K562 (cell line): Measurements from ENCODE around the gene GNAT2.
A peak's percentile ranks its signal among the peaks of the same experiment; 100 is the strongest.

Experiments used
- ATF7 ChIP-seq: fragments of 450-650 bp; IDR thresholded peaks from 2 replicates; pipeline ENCODE4 v1.7.1; 2014; ENCODE audit warnings: mild to moderate bottlenecking, moderate library complexity
- BCOR ChIP-seq: fragments of 450-650 bp; IDR thresholded peaks from 2 replicates; pipeline ENCODE4 v1.6.1; 2016
- CHD2 ChIP-seq: IDR thresholded peaks from 2 replicates; pipeline ENCODE4 v1.6.1; 2011; ENCODE audit warnings: low read depth, low read length
- MYC ChIP-seq, 2 experiments: fragments of 250-450 bp in 1 of 2; sonication (Bioruptor Pico) in 1 of 2; IDR thresholded peaks; 2 replicates each; pipeline versions ENCODE4 v1.5.1 to v1.6.1; 2012 to 2021; ENCODE audit warnings: low read depth in 2 of 2, borderline replicate concordance in 1 of 2, improper control_type of control experiment in 1 of 2, low read length in 1 of 2, mild to moderate bottlenecking in 1 of 2, moderate library complexity in 1 of 2
- NCOA2 ChIP-seq, 2 experiments: fragments of 450-650 bp; IDR thresholded peaks; 2 replicates each; pipeline ENCODE4 v1.6.1; 2018; ENCODE audit warnings: mild to moderate bottlenecking in 2 of 2, moderate library complexity in 1 of 2; ENCODE audit not compliant: partially characterized antibody in 2 of 2
- NCOR1 ChIP-seq: fragments of 450-650 bp; IDR thresholded peaks from 2 replicates; pipeline ENCODE4 v1.6.1; 2016; ENCODE audit warnings: mild to moderate bottlenecking, moderate library complexity
- TF ChIP-seq, protein P1 (sequence below), 3 experiments: IDR thresholded peaks in 2 of 3; conservative IDR thresholded peaks in 1 of 3; 2 replicates each; pipeline ENCODE4 v1.5.1; 2011 to 2012; ENCODE audit warnings: low read length in 3 of 3, mild to moderate bottlenecking in 3 of 3, control low read depth in 2 of 3, improper control_type of control experiment in 1 of 3, inconsistent platforms in 1 of 3, low read depth in 1 of 3, mixed read lengths in 1 of 3, moderate library complexity in 1 of 3; ENCODE audit not compliant: insufficient read depth in 2 of 3
- TF ChIP-seq, protein P2 (sequence below): fragments of 250-450 bp; sonication (Bioruptor Pico); IDR thresholded peaks from 2 replicates; pipeline ENCODE4 v1.5.0; 2020; ENCODE audit warnings: mild to moderate bottlenecking
- TF ChIP-seq, protein P3 (sequence below): sonication (generic); formaldehyde crosslinking; IDR thresholded peaks from 2 replicates; pipeline ENCODE4 v1.8.0; 2023; ENCODE audit warnings: mild to moderate bottlenecking, missing genetic modification reagents

DNA sequence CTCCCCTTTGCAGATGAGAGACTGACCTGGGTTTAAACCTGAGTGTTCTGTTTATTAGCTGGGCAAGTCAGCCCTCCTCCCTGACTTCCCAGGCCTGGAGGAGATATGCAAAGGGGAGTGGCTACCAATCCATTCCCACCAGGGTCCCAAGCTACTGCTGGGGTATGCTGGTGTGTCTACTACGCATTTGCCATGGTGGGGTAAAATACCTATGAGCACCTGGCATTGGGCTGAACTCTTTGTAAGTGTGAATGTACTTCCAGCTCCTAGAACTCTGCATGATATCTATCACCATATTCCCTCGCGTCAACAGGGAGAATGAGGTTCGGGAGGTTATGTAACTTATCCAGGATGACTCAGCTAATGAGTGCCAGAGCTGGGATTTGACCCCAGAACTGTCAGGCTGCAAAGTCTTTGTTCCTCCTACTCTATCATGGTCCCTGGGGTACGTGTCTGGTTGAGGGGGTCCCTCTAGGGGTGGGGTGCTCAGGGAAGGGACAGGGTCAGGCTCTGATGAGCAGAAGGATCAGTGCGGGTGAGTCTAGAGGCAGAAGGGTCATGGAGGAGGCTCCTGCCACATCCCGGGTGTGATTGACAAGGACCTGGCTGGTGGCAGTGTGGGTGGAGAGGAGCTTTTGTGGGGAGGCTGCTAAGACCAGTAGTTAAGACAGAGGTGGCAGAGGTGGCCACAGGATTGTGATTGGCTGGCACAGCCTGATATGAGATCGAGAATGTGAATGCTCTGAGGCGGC lies 17.0 kb upstream of the GNAT2 start:
- TF ChIP-seq, protein P1, sequence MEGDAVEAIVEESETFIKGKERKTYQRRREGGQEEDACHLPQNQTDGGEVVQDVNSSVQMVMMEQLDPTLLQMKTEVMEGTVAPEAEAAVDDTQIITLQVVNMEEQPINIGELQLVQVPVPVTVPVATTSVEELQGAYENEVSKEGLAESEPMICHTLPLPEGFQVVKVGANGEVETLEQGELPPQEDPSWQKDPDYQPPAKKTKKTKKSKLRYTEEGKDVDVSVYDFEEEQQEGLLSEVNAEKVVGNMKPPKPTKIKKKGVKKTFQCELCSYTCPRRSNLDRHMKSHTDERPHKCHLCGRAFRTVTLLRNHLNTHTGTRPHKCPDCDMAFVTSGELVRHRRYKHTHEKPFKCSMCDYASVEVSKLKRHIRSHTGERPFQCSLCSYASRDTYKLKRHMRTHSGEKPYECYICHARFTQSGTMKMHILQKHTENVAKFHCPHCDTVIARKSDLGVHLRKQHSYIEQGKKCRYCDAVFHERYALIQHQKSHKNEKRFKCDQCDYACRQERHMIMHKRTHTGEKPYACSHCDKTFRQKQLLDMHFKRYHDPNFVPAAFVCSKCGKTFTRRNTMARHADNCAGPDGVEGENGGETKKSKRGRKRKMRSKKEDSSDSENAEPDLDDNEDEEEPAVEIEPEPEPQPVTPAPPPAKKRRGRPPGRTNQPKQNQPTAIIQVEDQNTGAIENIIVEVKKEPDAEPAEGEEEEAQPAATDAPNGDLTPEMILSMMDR (IDR thresholded peaks at IDR 0.05 in 2 of 3, conservative IDR thresholded peaks at IDR 0.05 in 1 of 3; ENCODE audit: insufficient read depth in 2 of 3, low read depth in 1 of 3, low read length in 3 of 3): no peak
- TF ChIP-seq CHD2 (no peak), NCOA2 (IDR thresholded peaks at IDR 0.05; ENCODE audit: partially characterized antibody in 2 of 2) (no peak), NCOR1 (no peak), MYC (IDR thresholded peaks at IDR 0.05; ENCODE audit: low read depth, low read length) (no peak), MYC (CRISPR knock-in tag; IDR thresholded peaks at IDR 0.05; ENCODE audit: borderline replicate concordance, low read depth) (no peak), BCOR (no peak), ATF7 (peak; percentile 46; the same call in 1 of the 2 replicates)
- TF ChIP-seq, protein P2, sequence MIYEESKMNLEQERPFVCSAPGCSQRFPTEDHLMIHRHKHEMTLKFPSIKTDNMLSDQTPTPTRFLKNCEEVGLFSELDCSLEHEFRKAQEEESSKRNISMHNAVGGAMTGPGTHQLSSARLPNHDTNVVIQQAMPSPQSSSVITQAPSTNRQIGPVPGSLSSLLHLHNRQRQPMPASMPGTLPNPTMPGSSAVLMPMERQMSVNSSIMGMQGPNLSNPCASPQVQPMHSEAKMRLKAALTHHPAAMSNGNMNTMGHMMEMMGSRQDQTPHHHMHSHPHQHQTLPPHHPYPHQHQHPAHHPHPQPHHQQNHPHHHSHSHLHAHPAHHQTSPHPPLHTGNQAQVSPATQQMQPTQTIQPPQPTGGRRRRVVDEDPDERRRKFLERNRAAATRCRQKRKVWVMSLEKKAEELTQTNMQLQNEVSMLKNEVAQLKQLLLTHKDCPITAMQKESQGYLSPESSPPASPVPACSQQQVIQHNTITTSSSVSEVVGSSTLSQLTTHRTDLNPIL (CRISPR knock-in tag): no peak
- TF ChIP-seq, protein P3, sequence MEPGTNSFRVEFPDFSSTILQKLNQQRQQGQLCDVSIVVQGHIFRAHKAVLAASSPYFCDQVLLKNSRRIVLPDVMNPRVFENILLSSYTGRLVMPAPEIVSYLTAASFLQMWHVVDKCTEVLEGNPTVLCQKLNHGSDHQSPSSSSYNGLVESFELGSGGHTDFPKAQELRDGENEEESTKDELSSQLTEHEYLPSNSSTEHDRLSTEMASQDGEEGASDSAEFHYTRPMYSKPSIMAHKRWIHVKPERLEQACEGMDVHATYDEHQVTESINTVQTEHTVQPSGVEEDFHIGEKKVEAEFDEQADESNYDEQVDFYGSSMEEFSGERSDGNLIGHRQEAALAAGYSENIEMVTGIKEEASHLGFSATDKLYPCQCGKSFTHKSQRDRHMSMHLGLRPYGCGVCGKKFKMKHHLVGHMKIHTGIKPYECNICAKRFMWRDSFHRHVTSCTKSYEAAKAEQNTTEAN (CRISPR knock-in tag): no peak
